Thyroid gland (tissue), 4 donors: ENCODE data around the gene ABCC1. TPM values are rescaled to one million over a fixed set of nuclear protein-coding genes. Genes with fewer than 3 reads are reported as not detected.

Experiments used
- DNase-seq, 2 donors: peaks; one replicate each; pipeline ENCODE4 v3.0.0-alpha.2; 2019
- H3K27ac ChIP-seq, 3 donors: fragments of 200-600 bp; sonication (generic); 1 replicate in 2 of 3; 2 replicates in 1 of 3; pipeline ENCODE4 v1.5.1; 2016 to 2019; ENCODE audit warnings: mild to moderate bottlenecking in 1 of 3, moderate library complexity in 1 of 3
- H3K27me3 ChIP-seq: fragments of 200-600 bp; sonication (generic); one replicate; pipeline ENCODE4 v1.5.1; 2019
- H3K36me3 ChIP-seq, 2 donors: fragments of 200-600 bp; sonication (generic); one replicate each; pipeline ENCODE4 v1.5.1; 2016 to 2019
- H3K4me1 ChIP-seq, 2 donors: fragments of 200-600 bp; sonication (generic); one replicate each; pipeline ENCODE4 v1.5.1; 2017 to 2019
- H3K4me3 ChIP-seq, 3 donors: fragments of 200-600 bp; sonication (generic); replicated peaks in 1 of 3; 1 replicate in 2 of 3; 2 replicates in 1 of 3; pipeline ENCODE4 v1.5.1; 2016; ENCODE audit warnings: mild to moderate bottlenecking in 1 of 3
- H3K9me3 ChIP-seq: fragments of 200-600 bp; sonication (generic); one replicate; pipeline ENCODE4 v1.5.1; 2017
- CTCF ChIP-seq, 6 experiments: fragments of 200-600 bp in 3 of 6; fragments of 450-650 bp in 3 of 6; sonication (generic) in 3 of 6; IDR thresholded peaks; one replicate each; pipeline ENCODE4 v1.5.1; 2016 to 2019; ENCODE audit warnings: antibody characterized with exemption in 6 of 6, mild to moderate bottlenecking in 2 of 6, inconsistent platforms in 1 of 6, moderate library complexity in 1 of 6
- POLR2A ChIP-seq, 2 donors: fragments of 450-650 bp; IDR thresholded peaks; one replicate each; pipeline ENCODE4 v1.6.1; 2017; ENCODE audit warnings: antibody characterized with exemption in 2 of 2, mild to moderate bottlenecking in 2 of 2, moderate library complexity in 1 of 2
- WGBS, 2 donors: methylation state at CpG; one replicate each; pipeline ENCODE4 v1.1.5; 2017; 5-methylcytosine and 5-hydroxymethylcytosine counted together
- intact Hi-C: fragments of 100-400 bp; cut with DNase I; formaldehyde crosslinking; loops from one replicate; pipeline ENCODE4 v1.15.1; 2023
- total RNA-seq, 4 donors: library from RNA; depleted of rRNA; stranded (reverse); fragments of >200 nt; gene quantifications; one replicate each; pipeline ENCODE4 v1.2.3, GENCODE V29; 2016

ABCC1 gene
- total RNA-seq, 4 donors from 2014 or later = 42.7 to 76.7 (median 70.1) TPM

- intact Hi-C loops = no loop called here
- 94 to 97% methylated on average over 6 of the region's 6 CpGs for WGBS, 2 donors
- peaks cover 13 to 38% of the 10 kb centered on the region in 2 donors for H3K36me3 ChIP-seq
- peaks cover 16 to 20% of the 10 kb centered on the region in 2 donors for H3K4me1 ChIP-seq
- peak overlapping the region in 1 of 3 donors; percentile 61 for H3K27ac ChIP-seq
- no peak for DNase-seq
- H3K9me3 ChIP-seq = no peaks in the 10 kb centered on the region
- H3K27me3 ChIP-seq = no peaks in the 10 kb centered on the region
- TF ChIP-seq CTCF (IDR thresholded peaks at IDR 0.05) (no peak), POLR2A (IDR thresholded peaks at IDR 0.05) (no peak)
- H3K4me3 ChIP-seq = no peak overlapping the region
These were observed 157.1 kb downstream of the ABCC1 start for GRCh38 chr16:16106466-16106865.

GRCh38 chr16:16107839-16108238, 158.4 kb downstream of the ABCC1 start:
- intact Hi-C loops = no loop called here

GRCh38 chr16:16108759-16109158, 159.3 kb downstream of the ABCC1 start:
- Histone ChIP-seq H3K27me3 (no peaks in the 10 kb centered on the region), H3K27ac (peak overlapping the region; percentile 51 to 83 (median 74)), H3K4me3 (no peak overlapping the region), H3K4me1 (peaks cover 16 to 20% of the 10 kb centered on the region in 2 donors), H3K9me3 (no peaks in the 10 kb centered on the region), H3K36me3 (peaks cover 30 to 43% of the 10 kb centered on the region in 2 donors)
- no peak for DNase-seq
- intact Hi-C loops = no loop called here
- 88 to 94% methylated on average over 6 of the region's 6 CpGs for WGBS, 2 donors
- TF ChIP-seq POLR2A (IDR thresholded peaks at IDR 0.05) (no peak), CTCF (IDR thresholded peaks at IDR 0.05) (no peak)

More at GRCh38 chr16:16107839-16108238, 158.4 kb downstream of the ABCC1 start:
- no peaks in the 10 kb centered on the region for H3K9me3 ChIP-seq
- H3K4me3 ChIP-seq = no peak overlapping the region
- TF ChIP-seq POLR2A (IDR thresholded peaks at IDR 0.05) (no peak), CTCF (IDR thresholded peaks at IDR 0.05) (no peak)
- DNase-seq = no peak
- WGBS, 2 donors = 76 to 84% methylated on average over 6 of the region's 6 CpGs
- H3K4me1 ChIP-seq = peaks cover 16 to 20% of the 10 kb centered on the region in 2 donors
- no peaks in the 10 kb centered on the region for H3K27me3 ChIP-seq
- H3K36me3 ChIP-seq = peaks cover 26 to 43% of the 10 kb centered on the region in 2 donors
- peak overlapping the region in 1 of 3 donors; percentile 25 for H3K27ac ChIP-seq

GRCh38 chr16:16109453-16110110, 160.2 kb downstream of the ABCC1 start:
- WGBS, 2 donors = 79 to 85% methylated on average over 8 of the region's 8 CpGs
- peak in 1 of 6 experiments; percentile 41 for TF ChIP-seq CTCF (IDR thresholded peaks at IDR 0.05)
- TF ChIP-seq POLR2A (IDR thresholded peaks at IDR 0.05) = no peak
- peak in 1 of 2 donors; percentile 40 for DNase-seq
- Histone ChIP-seq H3K4me3 (no peak overlapping the region), H3K27ac (peak overlapping the region; percentile 51 to 83 (median 74)), H3K4me1 (peaks cover 16 to 20% of the 10 kb centered on the region in 2 donors), H3K36me3 (peaks cover 34 to 39% of the 10 kb centered on the region in 2 donors), H3K27me3 (no peaks in the 10 kb centered on the region), H3K9me3 (no peaks in the 10 kb centered on the region)
- intact Hi-C loops = no loop called here

- intact Hi-C loops = no loop called here
- peaks cover 40% of the 10 kb centered on the region in 2 donors for H3K36me3 ChIP-seq
- TF ChIP-seq POLR2A (IDR thresholded peaks at IDR 0.05) = no peak
- no peak for TF ChIP-seq CTCF (IDR thresholded peaks at IDR 0.05)
- peak; percentile 75 to 80 for DNase-seq
- no peak overlapping the region for H3K4me3 ChIP-seq
- no peaks in the 10 kb centered on the region for H3K9me3 ChIP-seq
- peak overlapping the region; percentile 51 to 83 (median 74) for H3K27ac ChIP-seq
- WGBS, 2 donors = 65% methylated on average over 9 of the region's 9 CpGs
- peaks cover 16 to 20% of the 10 kb centered on the region in 2 donors for H3K4me1 ChIP-seq
- no peaks in the 10 kb centered on the region for H3K27me3 ChIP-seq
These were observed 160.7 kb downstream of the ABCC1 start for GRCh38 chr16:16110111-16110490.
